Endothelial cell of umbilical vein (primary cell): Measurements from ENCODE around the gene MDN1. TPM values are rescaled to one million over a fixed set of nuclear protein-coding genes. Genes with fewer than 3 reads are reported as not detected.

Experiments used
- BruUV-seq: library from RNA; stranded (reverse); fragments of 400-500 nt; replicated peaks from 2 replicates; lab custom pipeline; 2021; lab: Mats Ljungman, UMichigan
- CTCF ChIA-PET: fragments of 300-600, 350-600 bp; sonication (Branson Sonifier 250); formaldehyde crosslinking; loops from one replicate; lab custom pipeline; 2021; ENCODE audit warnings: antibody characterized with exemption, inconsistent platforms; lab: Charles Lee
- POLR2A ChIA-PET: fragments of 300-600, 350-600 bp; sonication (Branson Sonifier 250); formaldehyde crosslinking; loops from one replicate; lab custom pipeline; 2021; ENCODE audit warnings: antibody characterized with exemption, inconsistent platforms; lab: Charles Lee
- DNase-seq: peaks from one replicate; pipeline ENCODE4 v3.0.0-alpha.2; 2011; ENCODE audit warnings: low read depth, low spot score
- FAIRE-seq: peaks from 2 replicates; lab custom pipeline; 2011; peaks lifted over from hg19 to GRCh38; lab: Jason Lieb, UNC
- H2AFZ ChIP-seq: 2 replicates; pipeline ENCODE4 v1.6.0; 2012; ENCODE audit warnings: low read depth, low read length, control low read depth, inconsistent platforms
- H3K27ac ChIP-seq: 2 replicates; pipeline ENCODE4 v1.5.1; 2011; ENCODE audit warnings: low read depth, mild to moderate bottlenecking, control low read depth, low read length, moderate library complexity; ENCODE audit not compliant: insufficient read depth
- H3K27me3 ChIP-seq, 2 experiments: 2 replicates each; pipeline versions ENCODE4 v1.6.0 to v1.6.1; 2011; ENCODE audit warnings: low read length in 2 of 2, mixed read lengths in 1 of 2; ENCODE audit not compliant: control insufficient read depth in 2 of 2, insufficient read depth in 2 of 2
- H3K36me3 ChIP-seq, 2 experiments: 2 replicates in 1 of 2; 3 replicates in 1 of 2; pipeline ENCODE4 v1.5.1; 2011; ENCODE audit warnings: low read length in 2 of 2, mild to moderate bottlenecking in 1 of 2, moderate library complexity in 1 of 2; ENCODE audit not compliant: control insufficient read depth in 2 of 2, insufficient read depth in 2 of 2; ENCODE audit errors: extremely low read depth in 1 of 2
- H3K4me1 ChIP-seq: 3 replicates; pipeline ENCODE4 v1.5.1; 2011; ENCODE audit warnings: mild to moderate bottlenecking, low read length; ENCODE audit not compliant: control insufficient read depth, insufficient read depth; ENCODE audit errors: extremely low read depth
- H3K4me2 ChIP-seq: 2 replicates; pipeline ENCODE4 v1.6.1; 2011; ENCODE audit warnings: low read length, control low read depth, mixed read lengths; ENCODE audit not compliant: insufficient read depth
- H3K4me3 ChIP-seq, 3 experiments: fragments of 200-600 bp in 1 of 3; sonication (generic), shearing (Covaris generic) in 1 of 3; replicated peaks in 1 of 3; 2 replicates each; pipeline ENCODE4 v1.5.1; 2011 to 2016; ENCODE audit warnings: control low read depth in 3 of 3, low read length in 3 of 3, mild to moderate bottlenecking in 2 of 3, inconsistent platforms in 1 of 3, low read depth in 1 of 3, moderate library complexity in 1 of 3; ENCODE audit not compliant: insufficient read depth in 1 of 3
- H3K79me2 ChIP-seq: 2 replicates; pipeline ENCODE4 v1.6.0; 2012; ENCODE audit warnings: low read length, inconsistent platforms; ENCODE audit not compliant: control insufficient read depth, insufficient read depth
- H3K9ac ChIP-seq: replicated peaks from 2 replicates; pipeline ENCODE3; 2011; ENCODE audit warnings: low read length, control low read depth; ENCODE audit not compliant: insufficient read depth; ENCODE audit errors: extremely low read depth
- H3K9me1 ChIP-seq: replicated peaks from 3 replicates; pipeline ENCODE4 v1.6.0; 2011; ENCODE audit warnings: mild to moderate bottlenecking, low read length; ENCODE audit not compliant: control insufficient read depth, insufficient read depth; ENCODE audit errors: extremely low read depth
- H3K9me3 ChIP-seq: replicated peaks from 2 replicates; pipeline ENCODE4 v1.5.1; 2012; ENCODE audit warnings: low read length, inconsistent platforms; ENCODE audit not compliant: control insufficient read depth, insufficient read depth
- H4K20me1 ChIP-seq: replicated peaks from 2 replicates; pipeline ENCODE3; 2011; ENCODE audit warnings: mild to moderate bottlenecking, low read length; ENCODE audit not compliant: control insufficient read depth, insufficient read depth; ENCODE audit errors: extremely low read depth
- EZH2 ChIP-seq: IDR thresholded peaks from 2 replicates; pipeline ENCODE4 v1.6.1; 2012; ENCODE audit warnings: borderline replicate concordance, low read depth, mild to moderate bottlenecking, moderate library complexity, low read length, inconsistent platforms; ENCODE audit not compliant: severe bottlenecking
- FOS ChIP-seq: IDR thresholded peaks from 2 replicates; pipeline ENCODE4 v1.6.1; 2011; ENCODE audit warnings: mild to moderate bottlenecking, low read length, moderate library complexity, borderline replicate concordance; ENCODE audit not compliant: insufficient read depth
- JUN ChIP-seq: IDR thresholded peaks from 2 replicates; pipeline ENCODE4 v1.6.1; 2011; ENCODE audit warnings: borderline replicate concordance, low read depth; ENCODE audit not compliant: insufficient read length, insufficient read depth
- MYC ChIP-seq: IDR thresholded peaks from one replicate; pipeline ENCODE4 v1.6.1; 2011; ENCODE audit warnings: mild to moderate bottlenecking, low read depth, low read length
- dilution Hi-C: fragments of 300-500 bp; cut with MboI; formaldehyde crosslinking; loops from one replicate; pipeline ENCODE4 v1.15.0; 2019; ENCODE audit warnings: low sequenced_read_pairs; ENCODE audit not compliant: extremely low pct_ligation_motif_present
- intact Hi-C: fragments of 100-400 bp; cut with micrococcal nuclease; formaldehyde crosslinking; loops from one replicate; pipeline ENCODE4 v1.10.0; 2022
- polyA plus RNA-seq, 4 experiments: library from polyadenylated mRNA; depleted of rRNA in 3 of 4; stranded (reverse) in 3 of 4; unstranded in 1 of 4; fragments of >200 nt; gene quantifications; 2 replicates each; pipeline versions ENCODE4 v1.2.1 to v1.2.3, GENCODE V29; 2011 to 2012; ENCODE audit warnings: missing spikeins in 1 of 4
- total RNA-seq: library from RNA; stranded (reverse); gene quantifications from 2 replicates; pipeline ENCODE4 v1.2.3, GENCODE V29; 2021
- TF ChIP-seq, protein P1 (sequence below), 2 donors: IDR thresholded peaks; 1 replicate in 1 of 2; 2 replicates in 1 of 2; pipeline ENCODE4 v1.5.1; 2011; ENCODE audit warnings: low read length in 2 of 2, mild to moderate bottlenecking in 2 of 2, moderate library complexity in 2 of 2, control low read depth in 1 of 2, inconsistent platforms in 1 of 2, low read depth in 1 of 2; ENCODE audit not compliant: insufficient read depth in 1 of 2; ENCODE audit errors: extremely low read depth in 1 of 2
- TF ChIP-seq, protein P2 (sequence below): IDR thresholded peaks from 2 replicates; pipeline ENCODE4 v1.6.1; 2011; ENCODE audit not compliant: insufficient read depth, insufficient read length

Gene MDN1
- total and polyA plus RNA-seq, 2 donors (not counting 3 experiments of a cell fraction or from before 2014, with no cell fraction given): 9.2 to 39.6 TPM

DNA sequence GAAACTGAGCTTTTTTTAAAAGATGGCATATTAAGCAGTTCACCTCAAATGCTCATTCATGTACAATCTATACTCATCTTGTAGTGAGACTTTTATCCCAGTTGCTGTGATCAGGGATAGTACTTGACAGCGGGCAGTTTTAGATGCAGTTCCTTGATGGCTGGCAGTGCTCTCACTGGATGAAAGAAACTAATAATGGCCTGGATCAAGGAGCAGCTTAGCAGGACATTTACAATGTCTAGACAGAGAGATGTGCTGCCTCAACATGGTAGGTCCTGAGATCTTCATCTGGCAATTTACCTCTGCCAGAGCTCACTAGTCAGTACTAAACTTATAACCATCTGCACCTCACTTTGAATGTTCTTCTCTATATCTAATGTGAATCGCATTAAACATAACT, 134.3 kb downstream of the MDN1 start:
- intact Hi-C loops: no loop called here
- no peaks in the 10 kb centered on the region for H3K9me3 ChIP-seq
- no peak overlapping the region for H2AFZ ChIP-seq
- no peak overlapping the region for H3K4me3 ChIP-seq
- no peaks in the 10 kb centered on the region for H3K9me1 ChIP-seq
- ChIA-PET POLR2A (no interaction called here), CTCF (interaction anchor here (1.3 kb wide), 1 partner anchor 253 kb away, joined by 3 read pairs; no protein-coding TSS in a partner anchor)
- no peaks in the 10 kb centered on the region for H3K79me2 ChIP-seq
- DNase-seq: no peak
- H3K9ac ChIP-seq: no peak overlapping the region
- no peak overlapping the region for H3K27ac ChIP-seq
- dilution Hi-C loops: no loop called here
- no peaks in the 10 kb centered on the region for H3K4me1 ChIP-seq
- H4K20me1 ChIP-seq: no peaks in the 10 kb centered on the region
- no peak overlapping the region for H3K4me2 ChIP-seq
- TF ChIP-seq EZH2 (no peak), FOS (no peak), JUN (no peak), MYC (no peak)
- TF ChIP-seq, protein P1, sequence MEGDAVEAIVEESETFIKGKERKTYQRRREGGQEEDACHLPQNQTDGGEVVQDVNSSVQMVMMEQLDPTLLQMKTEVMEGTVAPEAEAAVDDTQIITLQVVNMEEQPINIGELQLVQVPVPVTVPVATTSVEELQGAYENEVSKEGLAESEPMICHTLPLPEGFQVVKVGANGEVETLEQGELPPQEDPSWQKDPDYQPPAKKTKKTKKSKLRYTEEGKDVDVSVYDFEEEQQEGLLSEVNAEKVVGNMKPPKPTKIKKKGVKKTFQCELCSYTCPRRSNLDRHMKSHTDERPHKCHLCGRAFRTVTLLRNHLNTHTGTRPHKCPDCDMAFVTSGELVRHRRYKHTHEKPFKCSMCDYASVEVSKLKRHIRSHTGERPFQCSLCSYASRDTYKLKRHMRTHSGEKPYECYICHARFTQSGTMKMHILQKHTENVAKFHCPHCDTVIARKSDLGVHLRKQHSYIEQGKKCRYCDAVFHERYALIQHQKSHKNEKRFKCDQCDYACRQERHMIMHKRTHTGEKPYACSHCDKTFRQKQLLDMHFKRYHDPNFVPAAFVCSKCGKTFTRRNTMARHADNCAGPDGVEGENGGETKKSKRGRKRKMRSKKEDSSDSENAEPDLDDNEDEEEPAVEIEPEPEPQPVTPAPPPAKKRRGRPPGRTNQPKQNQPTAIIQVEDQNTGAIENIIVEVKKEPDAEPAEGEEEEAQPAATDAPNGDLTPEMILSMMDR (IDR thresholded peaks at IDR 0.05; ENCODE audit: extremely low read depth in 1 of 2, insufficient read depth in 1 of 2, low read depth in 1 of 2, low read length in 2 of 2): no peak
- TF ChIP-seq, protein P2, sequence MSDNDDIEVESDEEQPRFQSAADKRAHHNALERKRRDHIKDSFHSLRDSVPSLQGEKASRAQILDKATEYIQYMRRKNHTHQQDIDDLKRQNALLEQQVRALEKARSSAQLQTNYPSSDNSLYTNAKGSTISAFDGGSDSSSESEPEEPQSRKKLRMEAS: no peak
- H3K27me3 ChIP-seq: no peaks in the 10 kb centered on the region
- H3K36me3 ChIP-seq: peaks cover 19 to 23% of the 10 kb centered on the region in 2 experiments
- BruUV-seq: no TSS peak
- FAIRE-seq: no peak
